H1 (cell line): Measurements from ENCODE around the gene MYBPC2.

Source experiments
- EP300 ChIP-seq, 2 experiments: IDR thresholded peaks; 1 replicate in 1 of 2; 2 replicates in 1 of 2; pipeline ENCODE4 v1.6.1; 2011 to 2012; ENCODE audit warnings: low read depth in 2 of 2, low read length in 2 of 2, mild to moderate bottlenecking in 2 of 2, borderline replicate concordance in 1 of 2, inconsistent platforms in 1 of 2, moderate library complexity in 1 of 2
- TAF1 ChIP-seq: IDR thresholded peaks from 2 replicates; pipeline ENCODE4 v1.6.1; 2011; ENCODE audit warnings: mild to moderate bottlenecking, low read depth, low read length
- TF ChIP-seq, protein P1 (sequence below), 3 experiments: IDR thresholded peaks; 1 replicate in 2 of 3; 2 replicates in 1 of 3; pipeline versions ENCODE4 v1.5.1 to v1.6.1; 2011; ENCODE audit warnings: low read length in 3 of 3, mild to moderate bottlenecking in 3 of 3, inconsistent platforms in 2 of 3, low read depth in 1 of 3, moderate library complexity in 1 of 3; ENCODE audit not compliant: insufficient read depth in 1 of 3; ENCODE audit errors: control extremely low read depth in 1 of 3

DNA sequence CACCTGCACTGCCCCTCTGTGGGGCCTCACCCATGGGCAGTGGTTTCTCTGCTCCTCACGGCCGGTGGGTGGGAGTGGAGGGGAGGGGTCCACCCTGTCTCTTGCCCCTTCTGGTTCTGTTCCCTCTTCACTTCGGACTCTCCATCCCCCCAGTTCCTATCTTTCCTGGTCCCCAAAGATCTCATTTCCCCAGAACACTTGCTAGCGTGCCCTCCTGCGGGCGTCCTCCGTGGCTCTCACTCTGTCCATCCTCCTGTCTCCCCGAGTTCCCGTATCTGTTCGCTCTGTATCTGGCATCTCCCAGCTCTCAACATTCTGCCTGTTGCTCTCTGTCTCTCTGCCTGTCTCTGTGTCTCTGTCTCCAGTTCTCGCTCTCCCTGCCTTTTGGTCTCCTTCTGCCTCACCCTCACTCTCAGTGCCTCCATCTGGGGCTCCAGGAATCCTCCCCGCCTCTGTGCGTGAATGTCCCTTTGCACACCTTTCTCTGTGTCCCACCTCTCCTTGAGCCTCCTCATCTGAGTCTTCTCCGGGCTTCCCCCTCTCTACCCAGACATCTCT, 13.6 kb upstream of the MYBPC2 start:
- no peak for TF ChIP-seq EP300 (IDR thresholded peaks at IDR 0.05; ENCODE audit: borderline replicate concordance in 1 of 2, low read depth in 2 of 2, low read length in 2 of 2)
- TF ChIP-seq TAF1: no peak
- TF ChIP-seq, protein P1, sequence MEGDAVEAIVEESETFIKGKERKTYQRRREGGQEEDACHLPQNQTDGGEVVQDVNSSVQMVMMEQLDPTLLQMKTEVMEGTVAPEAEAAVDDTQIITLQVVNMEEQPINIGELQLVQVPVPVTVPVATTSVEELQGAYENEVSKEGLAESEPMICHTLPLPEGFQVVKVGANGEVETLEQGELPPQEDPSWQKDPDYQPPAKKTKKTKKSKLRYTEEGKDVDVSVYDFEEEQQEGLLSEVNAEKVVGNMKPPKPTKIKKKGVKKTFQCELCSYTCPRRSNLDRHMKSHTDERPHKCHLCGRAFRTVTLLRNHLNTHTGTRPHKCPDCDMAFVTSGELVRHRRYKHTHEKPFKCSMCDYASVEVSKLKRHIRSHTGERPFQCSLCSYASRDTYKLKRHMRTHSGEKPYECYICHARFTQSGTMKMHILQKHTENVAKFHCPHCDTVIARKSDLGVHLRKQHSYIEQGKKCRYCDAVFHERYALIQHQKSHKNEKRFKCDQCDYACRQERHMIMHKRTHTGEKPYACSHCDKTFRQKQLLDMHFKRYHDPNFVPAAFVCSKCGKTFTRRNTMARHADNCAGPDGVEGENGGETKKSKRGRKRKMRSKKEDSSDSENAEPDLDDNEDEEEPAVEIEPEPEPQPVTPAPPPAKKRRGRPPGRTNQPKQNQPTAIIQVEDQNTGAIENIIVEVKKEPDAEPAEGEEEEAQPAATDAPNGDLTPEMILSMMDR (IDR thresholded peaks at IDR 0.05; ENCODE audit: control extremely low read depth in 1 of 3, insufficient read depth in 1 of 3, low read depth in 1 of 3, low read length in 3 of 3): no peak
